ENCODE results near the gene ALG11. TPM values are rescaled to one million over a fixed set of nuclear protein-coding genes. Genes with fewer than 3 reads are reported as not detected.

ALG11 gene
- total and polyA plus RNA-seq, 2 donors (not counting 1 experiment from before 2014, with no cell fraction given) = 18.7 to 21.8 TPM

GRCh38 chr13:52005841-52006522 lies 6.2 kb upstream of the ALG11 start:
- TF ChIP-seq CTCF (conservative IDR thresholded peaks at IDR 0.05 in 1 of 2, IDR thresholded peaks at IDR 0.05 in 1 of 2; ENCODE audit: low read depth in 1 of 2, low read length in 2 of 2) (no peak), EZH2 (IDR thresholded peaks at IDR 0.05; ENCODE audit: low read length, missing control alignments) (no peak)
- Histone ChIP-seq H3K4me3 (replicated peaks in 1 of 4; ENCODE audit: control extremely low read depth in 1 of 4, insufficient read depth in 1 of 4, low read depth in 3 of 4, low read length in 4 of 4) (no peak overlapping the region), H3K9ac (ENCODE audit: insufficient read depth, low read length) (no peak overlapping the region), H2AFZ (ENCODE audit: low read length) (no peak overlapping the region), H3K27ac (ENCODE audit: insufficient read depth, low read length) (no peak overlapping the region), H3K4me1 (ENCODE audit: control insufficient read depth, extremely low read depth, insufficient read depth, low read length) (peaks cover 1% of the 10 kb centered on the region), H3K9me3 (ENCODE audit: control insufficient read depth, insufficient read depth, low read depth, low read length) (no peaks in the 10 kb centered on the region), H3K79me2 (ENCODE audit: control insufficient read depth, insufficient read depth, low read length) (no peaks in the 10 kb centered on the region), H3K27me3 (ENCODE audit: control insufficient read depth, insufficient read depth, low read length) (peaks cover 10% of the 10 kb centered on the region), H3K4me2 (ENCODE audit: extremely low read depth, insufficient read depth, low read length) (no peak overlapping the region), H3K36me3 (ENCODE audit: control insufficient read depth, insufficient read depth, low read length) (no peaks in the 10 kb centered on the region), H4K20me1 (ENCODE audit: control insufficient read depth, extremely low read depth, insufficient read depth, low read length) (no peaks in the 10 kb centered on the region)
- no peak for DNase-seq (ENCODE audit: low read depth in 2 of 2)

- TF ChIP-seq CTCF (conservative IDR thresholded peaks at IDR 0.05 in 1 of 2, IDR thresholded peaks at IDR 0.05 in 1 of 2; ENCODE audit: low read depth in 1 of 2, low read length in 2 of 2) (no peak), EZH2 (IDR thresholded peaks at IDR 0.05; ENCODE audit: low read length, missing control alignments) (no peak)
- H3K79me2 ChIP-seq (ENCODE audit: control insufficient read depth, insufficient read depth, low read length) = no peaks in the 10 kb centered on the region
Measured at GRCh38 chr13:52006523-52007245, 5.5 kb upstream of the ALG11 start.

GRCh38 chr13:52009946-52010345 lies 2.3 kb upstream of the ALG11 start:
- no peaks in the 10 kb centered on the region for H3K9me3 ChIP-seq (ENCODE audit: control insufficient read depth, insufficient read depth, low read depth, low read length)
- DNase-seq (ENCODE audit: low read depth in 2 of 2) = no peak
- TF ChIP-seq EZH2 (IDR thresholded peaks at IDR 0.05; ENCODE audit: low read length, missing control alignments) = no peak
- peaks cover 10% of the 10 kb centered on the region for H3K27me3 ChIP-seq (ENCODE audit: control insufficient read depth, insufficient read depth, low read length)
- no peak overlapping the region for H2AFZ ChIP-seq (ENCODE audit: low read length)
- H3K27ac ChIP-seq (ENCODE audit: insufficient read depth, low read length) = no peak overlapping the region
- peaks cover 4% of the 10 kb centered on the region for H3K4me1 ChIP-seq (ENCODE audit: control insufficient read depth, extremely low read depth, insufficient read depth, low read length)
- H3K4me3 ChIP-seq (replicated peaks in 1 of 4; ENCODE audit: control extremely low read depth in 1 of 4, insufficient read depth in 1 of 4, low read depth in 3 of 4, low read length in 4 of 4) = no peak overlapping the region
- H3K36me3 ChIP-seq (ENCODE audit: control insufficient read depth, insufficient read depth, low read length) = no peaks in the 10 kb centered on the region
- no peaks in the 10 kb centered on the region for H4K20me1 ChIP-seq (ENCODE audit: control insufficient read depth, extremely low read depth, insufficient read depth, low read length)
- peaks cover 19% of the 10 kb centered on the region for H3K79me2 ChIP-seq (ENCODE audit: control insufficient read depth, insufficient read depth, low read length)
- H3K4me2 ChIP-seq (ENCODE audit: extremely low read depth, insufficient read depth, low read length) = no peak overlapping the region
- H3K9ac ChIP-seq (ENCODE audit: insufficient read depth, low read length) = no peak overlapping the region

More at GRCh38 chr13:52006523-52007245, 5.5 kb upstream of the ALG11 start:
- Histone ChIP-seq H3K4me2 (ENCODE audit: extremely low read depth, insufficient read depth, low read length) (no peak overlapping the region), H3K9me3 (ENCODE audit: control insufficient read depth, insufficient read depth, low read depth, low read length) (no peaks in the 10 kb centered on the region), H3K4me3 (replicated peaks in 1 of 4; ENCODE audit: control extremely low read depth in 1 of 4, insufficient read depth in 1 of 4, low read depth in 3 of 4, low read length in 4 of 4) (no peak overlapping the region), H3K36me3 (ENCODE audit: control insufficient read depth, insufficient read depth, low read length) (no peaks in the 10 kb centered on the region), H3K27ac (ENCODE audit: insufficient read depth, low read length) (no peak overlapping the region), H2AFZ (ENCODE audit: low read length) (no peak overlapping the region), H4K20me1 (ENCODE audit: control insufficient read depth, extremely low read depth, insufficient read depth, low read length) (no peaks in the 10 kb centered on the region), H3K27me3 (ENCODE audit: control insufficient read depth, insufficient read depth, low read length) (peaks cover 10% of the 10 kb centered on the region), H3K9ac (ENCODE audit: insufficient read depth, low read length) (no peak overlapping the region), H3K4me1 (ENCODE audit: control insufficient read depth, extremely low read depth, insufficient read depth, low read length) (peaks cover 4% of the 10 kb centered on the region)
- no peak for DNase-seq (ENCODE audit: low read depth in 2 of 2)
